HL-60 (cell line): ENCODE data around the gene ZNRD2.

Source experiments
- DNase-seq, 2 experiments: peaks; one replicate each; pipeline ENCODE4 v3.0.0-alpha.2; 2010 to 2020; ENCODE audit warnings: low read depth in 1 of 2, low spot score in 1 of 2
- H3K27ac ChIP-seq: fragments of 250-450 bp; sonication (Bioruptor Pico); replicated peaks from 2 replicates; pipeline ENCODE4 v1.5.1; 2020; ENCODE audit warnings: mild to moderate bottlenecking, moderate library complexity
- H3K27me3 ChIP-seq: fragments of 250-450 bp; sonication (Bioruptor Pico); 2 replicates; pipeline ENCODE4 v1.5.1; 2021; ENCODE audit warnings: mild to moderate bottlenecking, moderate library complexity; ENCODE audit not compliant: insufficient read depth, poor library complexity, severe bottlenecking
- H3K4me3 ChIP-seq: replicated peaks from 2 replicates; pipeline ENCODE4 v1.5.1; 2011; ENCODE audit warnings: mild to moderate bottlenecking, control low read depth, low read length; ENCODE audit not compliant: insufficient read depth
- GABPA ChIP-seq: IDR thresholded peaks from 2 replicates; pipeline ENCODE4 v1.6.1; 2012; ENCODE audit warnings: low read depth
- POLR2AphosphoS5 ChIP-seq: IDR thresholded peaks from 2 replicates; pipeline ENCODE4 v1.6.1; 2012; ENCODE audit warnings: low read depth
- REST ChIP-seq: IDR thresholded peaks from 2 replicates; pipeline ENCODE4 v1.6.1; 2012; ENCODE audit warnings: low read depth; ENCODE audit not compliant: insufficient replicate concordance
- SPI1 ChIP-seq: IDR thresholded peaks from 2 replicates; pipeline ENCODE4 v1.6.1; 2012; ENCODE audit warnings: low read depth, mild to moderate bottlenecking, borderline replicate concordance
- TF ChIP-seq, protein P1 (sequence below): IDR thresholded peaks from one replicate; pipeline ENCODE4 v1.5.1; 2011; ENCODE audit warnings: low read length, control low read depth, inconsistent platforms; ENCODE audit not compliant: insufficient read depth

ZNRD2 gene

GRCh38 chr11:65538915-65539743, 31.1 kb upstream of the ZNRD2 start:
- Histone ChIP-seq H3K27me3 (no peaks in the 10 kb centered on the region), H3K4me3 (peak overlapping the region; percentile 56; the same call in 1 of the 2 replicates), H3K27ac (no peak overlapping the region)
- no peak for TF ChIP-seq POLR2AphosphoS5
- TF ChIP-seq REST: no peak
- TF ChIP-seq SPI1: no peak
- TF ChIP-seq, protein P1, sequence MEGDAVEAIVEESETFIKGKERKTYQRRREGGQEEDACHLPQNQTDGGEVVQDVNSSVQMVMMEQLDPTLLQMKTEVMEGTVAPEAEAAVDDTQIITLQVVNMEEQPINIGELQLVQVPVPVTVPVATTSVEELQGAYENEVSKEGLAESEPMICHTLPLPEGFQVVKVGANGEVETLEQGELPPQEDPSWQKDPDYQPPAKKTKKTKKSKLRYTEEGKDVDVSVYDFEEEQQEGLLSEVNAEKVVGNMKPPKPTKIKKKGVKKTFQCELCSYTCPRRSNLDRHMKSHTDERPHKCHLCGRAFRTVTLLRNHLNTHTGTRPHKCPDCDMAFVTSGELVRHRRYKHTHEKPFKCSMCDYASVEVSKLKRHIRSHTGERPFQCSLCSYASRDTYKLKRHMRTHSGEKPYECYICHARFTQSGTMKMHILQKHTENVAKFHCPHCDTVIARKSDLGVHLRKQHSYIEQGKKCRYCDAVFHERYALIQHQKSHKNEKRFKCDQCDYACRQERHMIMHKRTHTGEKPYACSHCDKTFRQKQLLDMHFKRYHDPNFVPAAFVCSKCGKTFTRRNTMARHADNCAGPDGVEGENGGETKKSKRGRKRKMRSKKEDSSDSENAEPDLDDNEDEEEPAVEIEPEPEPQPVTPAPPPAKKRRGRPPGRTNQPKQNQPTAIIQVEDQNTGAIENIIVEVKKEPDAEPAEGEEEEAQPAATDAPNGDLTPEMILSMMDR: no peak
- TF ChIP-seq GABPA: no peak
- DNase-seq: no peak

DNA sequence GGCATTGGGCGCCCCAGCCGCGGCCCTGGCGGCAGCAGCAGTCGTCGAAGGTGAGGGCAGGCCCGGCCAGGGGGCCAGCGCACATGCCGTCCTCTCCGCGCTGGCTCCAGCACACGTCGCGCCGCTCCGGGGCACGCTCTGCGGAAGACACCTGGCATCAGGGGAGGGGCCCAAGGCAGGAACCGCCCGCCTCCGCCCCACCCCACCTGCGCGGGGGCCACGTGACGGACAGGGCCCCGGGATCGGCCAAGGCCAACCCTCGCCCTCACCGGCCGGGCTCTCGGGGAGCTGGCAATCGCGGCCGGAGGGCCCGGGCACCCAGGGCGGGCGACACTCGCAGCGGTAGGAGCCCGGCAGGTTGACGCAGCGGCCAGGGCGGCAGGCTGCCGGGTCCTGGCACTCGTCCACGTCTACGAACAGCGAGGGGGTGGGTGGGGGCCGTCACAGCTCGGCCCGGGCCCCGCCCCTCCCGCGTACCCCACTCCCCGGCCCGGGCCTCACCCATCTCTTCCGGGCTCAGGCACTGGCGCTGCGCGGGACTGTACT, 30.5 kb upstream of the ZNRD2 start:
- peak overlapping the region; percentile 56 for H3K4me3 ChIP-seq
- TF ChIP-seq GABPA: no peak
- TF ChIP-seq, protein P1: no peak
- no peak for TF ChIP-seq POLR2AphosphoS5
- no peak for TF ChIP-seq SPI1
- TF ChIP-seq REST: no peak
- H3K27me3 ChIP-seq: no peaks in the 10 kb centered on the region
- peak overlapping the region; percentile 17; the same call in 1 of the 2 replicates for H3K27ac ChIP-seq
- DNase-seq: no peak

GRCh38 chr11:65540290-65541092, 29.8 kb upstream of the ZNRD2 start:
- H3K27ac ChIP-seq: peak overlapping the region; percentile 46

More at GRCh38 chr11:65540290-65541092, 29.8 kb upstream of the ZNRD2 start:
- peak; percentile 85 to 91 for DNase-seq
- Histone ChIP-seq H3K27me3 (no peaks in the 10 kb centered on the region), H3K4me3 (peak overlapping the region; percentile 56)
- TF ChIP-seq SPI1: no peak
- TF ChIP-seq, protein P1: peak; percentile 30
